Breast epithelium (tissue), 4 donors: ENCODE measurements around the gene IKBIP. TPM values are rescaled to one million over a fixed set of nuclear protein-coding genes. Genes with fewer than 3 reads are reported as not detected.

Experiments used
- DNase-seq, 2 donors: peaks; one replicate each; pipeline ENCODE4 v3.0.0-alpha.2; 2019; ENCODE audit warnings: low spot score in 2 of 2
- H3K27ac ChIP-seq, 2 donors: fragments of 200-600 bp; sonication (generic) in 1 of 2; one replicate each; pipeline ENCODE4 v1.5.1; 2016 to 2019; ENCODE audit warnings: mild to moderate bottlenecking in 1 of 2
- H3K27me3 ChIP-seq, 2 donors: fragments of 200-600 bp; sonication (generic) in 1 of 2; one replicate each; pipeline versions ENCODE4 v1.5.1 to v1.6.0; 2017 to 2019; ENCODE audit warnings: control low read depth in 1 of 2, mild to moderate bottlenecking in 1 of 2
- H3K36me3 ChIP-seq: fragments of 200-600 bp; one replicate; pipeline ENCODE4 v1.5.1; 2019
- H3K4me1 ChIP-seq, 2 donors: fragments of 200-600 bp; sonication (generic); one replicate each; pipeline ENCODE4 v1.5.1; 2016 to 2019; ENCODE audit warnings: control low read depth in 1 of 2
- H3K4me3 ChIP-seq, 3 donors: fragments of 200-600 bp; sonication (generic); 1 replicate in 2 of 3; 2 replicates in 1 of 3; pipeline ENCODE4 v1.5.1; 2016 to 2019; ENCODE audit warnings: mild to moderate bottlenecking in 3 of 3, moderate library complexity in 2 of 3
- H3K9me3 ChIP-seq, 2 donors: fragments of 200-600 bp; sonication (generic) in 1 of 2; one replicate each; pipeline ENCODE4 v1.5.1; 2016 to 2019; ENCODE audit warnings: control low read depth in 1 of 2
- POLR2A ChIP-seq: fragments of 450-650 bp; IDR thresholded peaks from one replicate; pipeline ENCODE4 v1.6.1; 2016; ENCODE audit warnings: antibody characterized with exemption, mild to moderate bottlenecking, moderate library complexity
- POLR2AphosphoS5 ChIP-seq, 3 donors: sonication (generic); formaldehyde crosslinking; IDR thresholded peaks; one replicate each; pipeline ENCODE4 v1.6.1; 2017; ENCODE audit warnings: antibody characterized with exemption in 3 of 3
- intact Hi-C: fragments of 100-400 bp; cut with DNase I; formaldehyde crosslinking; loops from one replicate; pipeline ENCODE4 v1.15.1; 2023; ENCODE audit warnings: low total_unique reads
- total RNA-seq, 3 donors: library from RNA; depleted of rRNA; stranded (reverse); fragments of >200 nt; gene quantifications; one replicate each; pipeline ENCODE4 v1.1.0, GENCODE V29; 2016
- TF ChIP-seq, protein P1 (sequence below), 3 donors: fragments of 450-650 bp; IDR thresholded peaks; one replicate each; pipeline ENCODE4 v1.5.1; 2016 to 2017; ENCODE audit warnings: antibody characterized with exemption in 3 of 3, mild to moderate bottlenecking in 3 of 3, moderate library complexity in 3 of 3

The IKBIP gene
- total RNA-seq, 3 donors from 2014 or later, result 10.7 to 19.7 (median 12.3) TPM

DNA sequence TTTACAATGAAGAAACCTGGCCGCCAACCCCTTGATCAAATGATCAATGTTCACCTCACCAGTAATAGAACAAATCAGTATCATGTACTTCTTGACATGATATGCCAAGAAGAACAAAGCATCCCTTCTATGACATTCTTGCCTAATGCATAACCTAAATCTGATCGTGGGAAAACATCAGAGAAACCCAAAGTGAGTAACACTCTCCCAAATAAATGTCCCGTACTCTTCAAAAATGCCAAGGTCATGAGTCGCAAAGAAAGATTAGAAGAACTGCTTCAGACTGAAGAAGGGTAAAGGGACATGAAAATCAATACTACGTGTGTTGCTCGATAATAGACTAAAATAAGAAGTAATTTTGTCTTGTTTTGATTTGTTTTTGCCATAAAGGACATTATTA lies 62.5 kb downstream of the IKBIP start:
- no peak for DNase-seq
- Histone ChIP-seq H3K4me1 (no peaks in the 10 kb centered on the region), H3K27me3 (no peaks in the 10 kb centered on the region), H3K27ac (no peak overlapping the region), H3K4me3 (no peak overlapping the region), H3K9me3 (no peaks in the 10 kb centered on the region), H3K36me3 (no peaks in the 10 kb centered on the region)
- TF ChIP-seq POLR2AphosphoS5 (IDR thresholded peaks at IDR 0.05), result no peak
- TF ChIP-seq, protein P1, sequence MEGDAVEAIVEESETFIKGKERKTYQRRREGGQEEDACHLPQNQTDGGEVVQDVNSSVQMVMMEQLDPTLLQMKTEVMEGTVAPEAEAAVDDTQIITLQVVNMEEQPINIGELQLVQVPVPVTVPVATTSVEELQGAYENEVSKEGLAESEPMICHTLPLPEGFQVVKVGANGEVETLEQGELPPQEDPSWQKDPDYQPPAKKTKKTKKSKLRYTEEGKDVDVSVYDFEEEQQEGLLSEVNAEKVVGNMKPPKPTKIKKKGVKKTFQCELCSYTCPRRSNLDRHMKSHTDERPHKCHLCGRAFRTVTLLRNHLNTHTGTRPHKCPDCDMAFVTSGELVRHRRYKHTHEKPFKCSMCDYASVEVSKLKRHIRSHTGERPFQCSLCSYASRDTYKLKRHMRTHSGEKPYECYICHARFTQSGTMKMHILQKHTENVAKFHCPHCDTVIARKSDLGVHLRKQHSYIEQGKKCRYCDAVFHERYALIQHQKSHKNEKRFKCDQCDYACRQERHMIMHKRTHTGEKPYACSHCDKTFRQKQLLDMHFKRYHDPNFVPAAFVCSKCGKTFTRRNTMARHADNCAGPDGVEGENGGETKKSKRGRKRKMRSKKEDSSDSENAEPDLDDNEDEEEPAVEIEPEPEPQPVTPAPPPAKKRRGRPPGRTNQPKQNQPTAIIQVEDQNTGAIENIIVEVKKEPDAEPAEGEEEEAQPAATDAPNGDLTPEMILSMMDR (IDR thresholded peaks at IDR 0.05), result no peak
- no peak for TF ChIP-seq POLR2A
- intact Hi-C loops, result no loop called here

- no peaks in the 10 kb centered on the region for H3K36me3 ChIP-seq
- H3K9me3 ChIP-seq, result no peaks in the 10 kb centered on the region
- intact Hi-C loops, result no loop called here
- H3K4me3 ChIP-seq, result no peak overlapping the region
- H3K4me1 ChIP-seq, result no peaks in the 10 kb centered on the region
- DNase-seq, result no peak
- H3K27ac ChIP-seq, result no peak overlapping the region
- TF ChIP-seq POLR2A, result no peak
- TF ChIP-seq, protein P1 (IDR thresholded peaks at IDR 0.05), result no peak
- TF ChIP-seq POLR2AphosphoS5 (IDR thresholded peaks at IDR 0.05), result no peak
- H3K27me3 ChIP-seq, result no peaks in the 10 kb centered on the region
These were observed 63.5 kb downstream of the IKBIP start for GRCh38 chr12:98581101-98581500.

DNA sequence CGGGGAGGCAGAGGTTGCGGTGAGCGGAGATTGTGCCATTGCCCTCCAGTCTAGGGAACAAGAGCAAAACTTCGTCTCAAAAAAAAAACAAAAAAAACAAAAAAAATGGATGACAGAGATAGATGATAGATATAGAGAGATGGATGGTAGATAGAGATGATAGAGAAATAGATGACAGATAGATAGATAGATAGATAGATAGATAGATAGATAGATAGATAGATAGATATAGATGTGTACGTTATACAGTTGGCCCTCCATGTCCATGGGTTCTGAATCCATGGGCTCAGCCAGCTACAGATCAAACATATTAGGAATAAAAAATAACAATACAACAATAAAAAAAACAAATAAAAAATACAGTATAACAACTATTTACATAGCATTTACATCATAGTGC lies 63.9 kb downstream of the IKBIP start:
- Histone ChIP-seq H3K36me3 (no peaks in the 10 kb centered on the region), H3K27me3 (no peaks in the 10 kb centered on the region), H3K4me3 (no peak overlapping the region), H3K9me3 (no peaks in the 10 kb centered on the region), H3K4me1 (no peaks in the 10 kb centered on the region), H3K27ac (no peak overlapping the region)
- no peak for DNase-seq
- intact Hi-C loops, result no loop called here
- TF ChIP-seq POLR2AphosphoS5 (IDR thresholded peaks at IDR 0.05) (no peak), POLR2A (no peak)
- TF ChIP-seq, protein P1 (IDR thresholded peaks at IDR 0.05), result no peak

GRCh38 chr12:98579835-98580234 lies 64.8 kb downstream of the IKBIP start:
- H3K27me3 ChIP-seq, result no peaks in the 10 kb centered on the region
- intact Hi-C loops, result no loop called here

DNA sequence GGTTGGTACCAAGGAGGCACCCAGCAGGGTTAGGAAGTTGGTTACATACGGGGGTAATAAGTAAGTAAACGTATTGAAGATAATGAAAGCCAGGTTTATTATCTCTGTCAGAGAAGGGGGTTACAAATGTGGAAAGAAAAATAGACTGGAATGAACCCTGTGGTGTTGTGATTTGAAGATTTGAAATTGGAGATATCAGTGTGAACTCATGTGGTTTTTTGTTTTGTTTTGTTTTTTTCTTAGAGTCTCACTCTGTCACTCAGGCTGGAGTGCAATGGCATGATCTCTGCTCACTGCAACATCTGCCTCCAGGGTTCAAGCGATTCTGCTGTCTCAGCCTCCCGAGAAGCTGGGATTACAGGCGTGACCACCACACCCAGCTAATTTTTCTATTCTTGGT lies 65.2 kb downstream of the IKBIP start:
- Histone ChIP-seq H3K27me3 (no peaks in the 10 kb centered on the region), H3K27ac (no peak overlapping the region), H3K36me3 (no peaks in the 10 kb centered on the region), H3K9me3 (no peaks in the 10 kb centered on the region), H3K4me3 (no peak overlapping the region), H3K4me1 (no peaks in the 10 kb centered on the region)
- DNase-seq, result no peak
- intact Hi-C loops, result no loop called here
- TF ChIP-seq, protein P1 (IDR thresholded peaks at IDR 0.05), result no peak
- TF ChIP-seq POLR2A (no peak), POLR2AphosphoS5 (IDR thresholded peaks at IDR 0.05) (no peak)

More at GRCh38 chr12:98579835-98580234, 64.8 kb downstream of the IKBIP start:
- DNase-seq, result no peak
- Histone ChIP-seq H3K9me3 (no peaks in the 10 kb centered on the region), H3K4me3 (no peak overlapping the region), H3K36me3 (no peaks in the 10 kb centered on the region), H3K4me1 (no peaks in the 10 kb centered on the region), H3K27ac (no peak overlapping the region)
- no peak for TF ChIP-seq POLR2A
- TF ChIP-seq, protein P1 (IDR thresholded peaks at IDR 0.05), result no peak
- TF ChIP-seq POLR2AphosphoS5 (IDR thresholded peaks at IDR 0.05), result no peak
